WTC11 (cell line): ENCODE data around the gene PLLP.

Source experiments
- FOXP1 ChIP-seq: sonication (generic); formaldehyde crosslinking; IDR thresholded peaks from 2 replicates; pipeline ENCODE4 v1.8.0; 2022; ENCODE audit warnings: missing genetic modification reagents, mild to moderate bottlenecking, moderate library complexity, borderline replicate concordance
- MXD4 ChIP-seq: fragments of 250-450 bp; sonication (Bioruptor Pico); IDR thresholded peaks from 2 replicates; pipeline ENCODE4 v1.8.0; 2021; ENCODE audit warnings: mild to moderate bottlenecking, moderate library complexity, borderline replicate concordance
- TCF7 ChIP-seq: sonication (generic); formaldehyde crosslinking; IDR thresholded peaks from 2 replicates; pipeline ENCODE4 v1.8.0; 2022; ENCODE audit warnings: mild to moderate bottlenecking, low read depth, missing genetic modification reagents, moderate library complexity
- ZNF263 ChIP-seq: sonication (generic); formaldehyde crosslinking; IDR thresholded peaks from 2 replicates; pipeline ENCODE4 v1.8.1; 2022; ENCODE audit warnings: low read depth, mild to moderate bottlenecking, moderate library complexity, missing genetic modification reagents
- TF ChIP-seq, protein P1 (sequence below): sonication (generic); formaldehyde crosslinking; IDR thresholded peaks from 2 replicates; pipeline ENCODE4 v1.8.1; 2023; ENCODE audit warnings: mild to moderate bottlenecking, missing genetic modification reagents, moderate library complexity
- TF ChIP-seq, protein P2 (sequence below): fragments of 200-600 bp; IDR thresholded peaks from 2 replicates; pipeline ENCODE4 v1.8.0; 2022; ENCODE audit warnings: antibody characterized with exemption
- TF ChIP-seq, protein P3 (sequence below): fragments of 250-450 bp; sonication (Bioruptor Pico); IDR thresholded peaks from 2 replicates; pipeline ENCODE4 v1.9.0; 2021; ENCODE audit warnings: mild to moderate bottlenecking

DNA sequence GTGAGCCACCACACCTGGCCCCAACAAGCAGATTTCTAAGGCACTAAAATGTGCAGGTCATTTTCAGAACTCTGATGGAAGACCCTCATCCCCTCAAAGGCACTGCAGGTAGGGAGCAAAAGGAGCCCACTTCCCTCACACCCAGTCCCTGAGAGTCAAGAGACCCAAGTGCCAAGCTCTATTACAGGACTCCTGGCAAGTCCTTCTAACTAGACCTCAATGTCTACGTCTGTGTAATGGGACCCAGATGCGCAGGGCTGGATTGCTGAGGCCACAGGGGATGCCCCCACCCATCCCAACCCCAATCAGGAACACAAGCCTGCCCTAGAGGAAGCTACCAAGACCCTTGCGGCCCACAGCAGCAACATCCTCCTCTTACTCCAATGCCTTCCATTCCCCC, 2.7 kb downstream of the PLLP start:
- TF ChIP-seq, protein P1, sequence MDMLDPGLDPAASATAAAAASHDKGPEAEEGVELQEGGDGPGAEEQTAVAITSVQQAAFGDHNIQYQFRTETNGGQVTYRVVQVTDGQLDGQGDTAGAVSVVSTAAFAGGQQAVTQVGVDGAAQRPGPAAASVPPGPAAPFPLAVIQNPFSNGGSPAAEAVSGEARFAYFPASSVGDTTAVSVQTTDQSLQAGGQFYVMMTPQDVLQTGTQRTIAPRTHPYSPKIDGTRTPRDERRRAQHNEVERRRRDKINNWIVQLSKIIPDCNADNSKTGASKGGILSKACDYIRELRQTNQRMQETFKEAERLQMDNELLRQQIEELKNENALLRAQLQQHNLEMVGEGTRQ, result no peak
- no peak for TF ChIP-seq FOXP1 (CRISPR knock-in tag)
- TF ChIP-seq, protein P2, sequence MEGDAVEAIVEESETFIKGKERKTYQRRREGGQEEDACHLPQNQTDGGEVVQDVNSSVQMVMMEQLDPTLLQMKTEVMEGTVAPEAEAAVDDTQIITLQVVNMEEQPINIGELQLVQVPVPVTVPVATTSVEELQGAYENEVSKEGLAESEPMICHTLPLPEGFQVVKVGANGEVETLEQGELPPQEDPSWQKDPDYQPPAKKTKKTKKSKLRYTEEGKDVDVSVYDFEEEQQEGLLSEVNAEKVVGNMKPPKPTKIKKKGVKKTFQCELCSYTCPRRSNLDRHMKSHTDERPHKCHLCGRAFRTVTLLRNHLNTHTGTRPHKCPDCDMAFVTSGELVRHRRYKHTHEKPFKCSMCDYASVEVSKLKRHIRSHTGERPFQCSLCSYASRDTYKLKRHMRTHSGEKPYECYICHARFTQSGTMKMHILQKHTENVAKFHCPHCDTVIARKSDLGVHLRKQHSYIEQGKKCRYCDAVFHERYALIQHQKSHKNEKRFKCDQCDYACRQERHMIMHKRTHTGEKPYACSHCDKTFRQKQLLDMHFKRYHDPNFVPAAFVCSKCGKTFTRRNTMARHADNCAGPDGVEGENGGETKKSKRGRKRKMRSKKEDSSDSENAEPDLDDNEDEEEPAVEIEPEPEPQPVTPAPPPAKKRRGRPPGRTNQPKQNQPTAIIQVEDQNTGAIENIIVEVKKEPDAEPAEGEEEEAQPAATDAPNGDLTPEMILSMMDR, result no peak
- no peak for TF ChIP-seq TCF7 (CRISPR knock-in tag)
- TF ChIP-seq, protein P3, sequence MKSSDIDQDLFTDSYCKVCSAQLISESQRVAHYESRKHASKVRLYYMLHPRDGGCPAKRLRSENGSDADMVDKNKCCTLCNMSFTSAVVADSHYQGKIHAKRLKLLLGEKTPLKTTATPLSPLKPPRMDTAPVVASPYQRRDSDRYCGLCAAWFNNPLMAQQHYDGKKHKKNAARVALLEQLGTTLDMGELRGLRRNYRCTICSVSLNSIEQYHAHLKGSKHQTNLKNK, result no peak
- no peak for TF ChIP-seq MXD4
- no peak for TF ChIP-seq ZNF263 (CRISPR knock-in tag)
